PC-9 (cell line): ENCODE data around the gene PCDH9. TPM values are rescaled to one million over a fixed set of nuclear protein-coding genes. Genes with fewer than 3 reads are reported as not detected.

Experiments used
- BruUV-seq: library from RNA; stranded (reverse); fragments of 400-500 nt; replicated peaks from 2 replicates; lab custom pipeline; 2021; lab: Mats Ljungman, UMichigan
- CTCF ChIA-PET: fragments of 300-600 bp; sonication (Branson Sonifier 250); formaldehyde crosslinking; loops from one replicate; lab custom pipeline; 2022; ENCODE audit warnings: antibody characterized with exemption; lab: Charles Lee
- POLR2A ChIA-PET: fragments of 300-600 bp; sonication (Branson Sonifier 250); formaldehyde crosslinking; loops from one replicate; lab custom pipeline; 2022; ENCODE audit warnings: antibody characterized with exemption; ENCODE audit not compliant: unreplicated experiment; lab: Charles Lee
- DNase-seq, 2 experiments: peaks; one replicate each; pipeline versions ENCODE4 v3.0.0 to v3.0.0-alpha.2; 2015 to 2022; ENCODE audit warnings: mixed read lengths in 1 of 2
- H2AFZ ChIP-seq: fragments of 200-600 bp; sonication (generic); 2 replicates; pipeline ENCODE4 v1.8.1; 2017; ENCODE audit warnings: antibody characterized with exemption
- H3F3A ChIP-seq: fragments of 200-600 bp; sonication (generic); 2 replicates; pipeline ENCODE4 v1.8.1; 2017; ENCODE audit warnings: antibody characterized with exemption, mild to moderate bottlenecking, low read depth; ENCODE audit not compliant: insufficient read depth
- H3K27ac ChIP-seq: fragments of 200-600 bp; sonication (generic); 2 replicates; pipeline ENCODE4 v1.6.1; 2016; ENCODE audit warnings: mixed run types
- H3K27me3 ChIP-seq: fragments of 200-600 bp; sonication (generic); 2 replicates; pipeline ENCODE4 v1.6.1; 2016; ENCODE audit warnings: low read depth, mixed run types; ENCODE audit not compliant: insufficient read depth
- H3K36me3 ChIP-seq: fragments of 200-600 bp; sonication (generic); 2 replicates; pipeline ENCODE4 v1.6.1; 2016; ENCODE audit warnings: low read depth, mixed run types
- H3K4me1 ChIP-seq: fragments of 200-600 bp; sonication (generic); replicated peaks from 2 replicates; pipeline ENCODE4 v1.6.1; 2016; ENCODE audit warnings: mixed run types; ENCODE audit not compliant: insufficient read depth
- H3K4me2 ChIP-seq: fragments of 200-600 bp; sonication (generic); 2 replicates; pipeline ENCODE4 v1.6.1; 2017; ENCODE audit warnings: mixed run types
- H3K4me3 ChIP-seq: fragments of 200-600 bp; sonication (generic); 2 replicates; pipeline ENCODE4 v1.6.1; 2016; ENCODE audit warnings: mixed run types
- H3K79me2 ChIP-seq: fragments of 200-600 bp; sonication (generic); 2 replicates; pipeline ENCODE4 v1.6.1; 2017; ENCODE audit warnings: low read depth, mixed run types
- H3K9me2 ChIP-seq: fragments of 200-600 bp; sonication (generic); 2 replicates; pipeline ENCODE4 v1.8.1; 2017; ENCODE audit warnings: mild to moderate bottlenecking; ENCODE audit not compliant: insufficient read depth
- H3K9me3 ChIP-seq: fragments of 200-600 bp; sonication (generic); 2 replicates; pipeline ENCODE4 v1.8.1; 2016; ENCODE audit warnings: low read depth; ENCODE audit not compliant: insufficient read depth
- H4K20me1 ChIP-seq: fragments of 200-600 bp; sonication (generic); 2 replicates; pipeline ENCODE4 v1.8.1; 2017; ENCODE audit not compliant: insufficient read depth
- CTCF ChIP-seq: fragments of 200-600 bp; sonication (generic); conservative IDR thresholded peaks from 2 replicates; pipeline ENCODE4 v1.6.1; 2017; ENCODE audit warnings: mixed run types, antibody characterized with exemption, mild to moderate bottlenecking, moderate library complexity
- EZH2 ChIP-seq: fragments of 200-600 bp; sonication (generic); IDR thresholded peaks from 2 replicates; pipeline ENCODE4 v1.8.0; 2017; ENCODE audit warnings: antibody characterized with exemption, low read depth
- intact Hi-C: fragments of 100-400 bp; cut with micrococcal nuclease; formaldehyde crosslinking; loops from one replicate; pipeline ENCODE4 v1.10.0; 2022; ENCODE audit not compliant: unreplicated experiment
- total RNA-seq: library from RNA; stranded (reverse); gene quantifications from 2 replicates; pipeline ENCODE4 v1.2.3, GENCODE V29; 2021

The PCDH9 gene
- total RNA-seq, 1 experiment from 2014 or later: 0.37 TPM

- Histone ChIP-seq H3K4me2 (no peak overlapping the region), H3K4me1 (no peaks in the 10 kb centered on the region), H3K27ac (no peak overlapping the region), H3K79me2 (no peaks in the 10 kb centered on the region), H4K20me1 (no peaks in the 10 kb centered on the region), H3K9me2 (no peaks in the 10 kb centered on the region), H3K9me3 (no peaks in the 10 kb centered on the region), H3K36me3 (no peaks in the 10 kb centered on the region), H3K4me3 (no peak overlapping the region), H2AFZ (no peak overlapping the region), H3F3A (no peaks in the 10 kb centered on the region), H3K27me3 (no peaks in the 10 kb centered on the region)
- no peak for TF ChIP-seq CTCF
- no peak for TF ChIP-seq EZH2
- POLR2A ChIA-PET: no interaction called here
- no peak for DNase-seq
- no TSS peak for BruUV-seq
- CTCF ChIA-PET: no interaction called here
- intact Hi-C loops: no loop called here
Measured at GRCh38 chr13:66301482-66301881, 928.7 kb downstream of the PCDH9 start.

GRCh38 chr13:66301006-66301405 lies 929.1 kb downstream of the PCDH9 start:
- CTCF ChIA-PET: no interaction called here
- Histone ChIP-seq H3K4me3 (no peak overlapping the region), H3K9me3 (no peaks in the 10 kb centered on the region), H3K36me3 (no peaks in the 10 kb centered on the region), H3K79me2 (no peaks in the 10 kb centered on the region), H4K20me1 (no peaks in the 10 kb centered on the region), H2AFZ (no peak overlapping the region), H3F3A (no peaks in the 10 kb centered on the region), H3K9me2 (no peaks in the 10 kb centered on the region), H3K4me2 (no peak overlapping the region), H3K27ac (no peak overlapping the region), H3K27me3 (no peaks in the 10 kb centered on the region), H3K4me1 (no peaks in the 10 kb centered on the region)
- BruUV-seq: no TSS peak
- POLR2A ChIA-PET: no interaction called here
- DNase-seq: no peak
- TF ChIP-seq EZH2: no peak
- no peak for TF ChIP-seq CTCF
- intact Hi-C loops: no loop called here

- no peaks in the 10 kb centered on the region for H3K27me3 ChIP-seq
- no peaks in the 10 kb centered on the region for H3F3A ChIP-seq
- CTCF ChIA-PET: no interaction called here
- H3K27ac ChIP-seq: no peak overlapping the region
- no peak for TF ChIP-seq EZH2
- TF ChIP-seq CTCF: no peak
- no peak overlapping the region for H3K4me3 ChIP-seq
- no peaks in the 10 kb centered on the region for H3K4me1 ChIP-seq
- BruUV-seq: no TSS peak
- H3K9me3 ChIP-seq: no peaks in the 10 kb centered on the region
- POLR2A ChIA-PET: no interaction called here
- no peak overlapping the region for H2AFZ ChIP-seq
- H3K36me3 ChIP-seq: no peaks in the 10 kb centered on the region
- no peaks in the 10 kb centered on the region for H3K9me2 ChIP-seq
- DNase-seq: no peak
- no peaks in the 10 kb centered on the region for H4K20me1 ChIP-seq
- intact Hi-C loops: no loop called here
- H3K79me2 ChIP-seq: no peaks in the 10 kb centered on the region
- no peak overlapping the region for H3K4me2 ChIP-seq
Measured at GRCh38 chr13:66296875-66297274, 933.3 kb downstream of the PCDH9 start.
